Measurements from ENCODE around the gene TMEM156. TPM values are rescaled to one million over a fixed set of nuclear protein-coding genes. Genes with fewer than 3 reads are reported as not detected.

Gene TMEM156
- polyA plus RNA-seq, 6 donors from 2014 or later = 78.4 to 212 (median 144) TPM

- Mint-ChIP-seq H3K36me3 (peaks cover 0 to 7% of the 10 kb centered on the region in 2 donors), H3K4me3 (no peak overlapping the region), H3K9me3 (peaks cover 0 to 13% (median 7%) of the 10 kb centered on the region in 7 donors), H3K27ac (no peak overlapping the region), H3K4me1 (peaks cover 3 to 34% (median 5%) of the 10 kb centered on the region in 3 donors), H3K27me3 (peaks cover 5 to 8% (median 6%) of the 10 kb centered on the region in 3 donors)
- no peak for DNase-seq
- no peak for ATAC-seq (ENCODE audit: low read depth in 2 of 2)
These were observed 74.3 kb downstream of the TMEM156 start for GRCh38 chr4:38957893-38958292.

GRCh38 chr4:38957261-38957815, 74.9 kb downstream of the TMEM156 start:
- peak overlapping the region in 2 of 6 donors; percentile 27 to 48 for H3K27ac Mint-ChIP-seq
- no peak for DNase-seq
- peaks cover 5 to 8% (median 6%) of the 10 kb centered on the region in 3 donors for H3K27me3 Mint-ChIP-seq
- H3K4me1 Mint-ChIP-seq = peaks cover 3 to 34% (median 5%) of the 10 kb centered on the region in 3 donors
- H3K4me3 Mint-ChIP-seq = no peak overlapping the region
- H3K9me3 Mint-ChIP-seq = peaks cover 0 to 13% (median 7%) of the 10 kb centered on the region in 7 donors
- no peak for ATAC-seq (ENCODE audit: low read depth in 2 of 2)
- H3K36me3 Mint-ChIP-seq = peaks cover 0 to 7% of the 10 kb centered on the region in 2 donors

GRCh38 chr4:38955957-38956356, 76.3 kb downstream of the TMEM156 start:
- Mint-ChIP-seq H3K4me3 (peak overlapping the region in 1 of 8 donors; percentile 28), H3K4me1 (peaks cover 0 to 34% (median 5%) of the 10 kb centered on the region in 3 donors), H3K9me3 (peaks cover 0 to 5% (median 3%) of the 10 kb centered on the region in 7 donors), H3K27ac (peak overlapping the region in 1 of 6 donors; percentile 78), H3K27me3 (peaks cover 5 to 8% (median 6%) of the 10 kb centered on the region in 3 donors), H3K36me3 (no peaks in the 10 kb centered on the region)
- no peak for ATAC-seq (ENCODE audit: low read depth in 2 of 2)
- DNase-seq = no peak

- Mint-ChIP-seq H3K36me3 (no peaks in the 10 kb centered on the region), H3K27me3 (peaks cover 6 to 12% (median 8%) of the 10 kb centered on the region in 3 donors), H3K4me3 (no peak overlapping the region), H3K27ac (peak overlapping the region in 1 of 6 donors; percentile 27), H3K9me3 (peaks cover 0 to 5% (median 3%) of the 10 kb centered on the region in 7 donors), H3K4me1 (peaks cover under 1 to 34% (median 5%) of the 10 kb centered on the region in 3 donors)
- ATAC-seq (ENCODE audit: low read depth in 2 of 2) = no peak
- no peak for DNase-seq
These were observed 77.5 kb downstream of the TMEM156 start for GRCh38 chr4:38954727-38955126.

- H3K27ac Mint-ChIP-seq = no peak overlapping the region
These were observed 80.2 kb downstream of the TMEM156 start for GRCh38 chr4:38952017-38952416.

GRCh38 chr4:38951598-38951997, 80.6 kb downstream of the TMEM156 start:
- ATAC-seq (ENCODE audit: low read depth in 2 of 2) = no peak

More at GRCh38 chr4:38952017-38952416, 80.2 kb downstream of the TMEM156 start:
- no peaks in the 10 kb centered on the region for H3K36me3 Mint-ChIP-seq
- peaks cover 4 to 17% (median 5%) of the 10 kb centered on the region in 3 donors for H3K4me1 Mint-ChIP-seq
- peaks cover 0 to 5% (median 0%) of the 10 kb centered on the region in 7 donors for H3K9me3 Mint-ChIP-seq
- H3K27me3 Mint-ChIP-seq = peaks cover 8 to 12% (median 9%) of the 10 kb centered on the region in 3 donors
- ATAC-seq (ENCODE audit: low read depth in 2 of 2) = no peak
- no peak overlapping the region for H3K4me3 Mint-ChIP-seq
- DNase-seq = no peak

GRCh38 chr4:38950734-38951133, 81.5 kb downstream of the TMEM156 start:
- Mint-ChIP-seq H3K9me3 (no peaks in the 10 kb centered on the region), H3K36me3 (no peaks in the 10 kb centered on the region), H3K27me3 (peaks cover 8 to 12% (median 9%) of the 10 kb centered on the region in 3 donors), H3K4me1 (peaks cover 7 to 13% (median 9%) of the 10 kb centered on the region in 3 donors), H3K4me3 (no peak overlapping the region), H3K27ac (no peak overlapping the region)
- DNase-seq = no peak
- ATAC-seq (ENCODE audit: low read depth in 2 of 2) = no peak

More at GRCh38 chr4:38951598-38951997, 80.6 kb downstream of the TMEM156 start:
- no peak for DNase-seq
- H3K27ac Mint-ChIP-seq = no peak overlapping the region
- peaks cover 8 to 12% (median 9%) of the 10 kb centered on the region in 3 donors for H3K27me3 Mint-ChIP-seq
- peaks cover 0 to 3% (median 0%) of the 10 kb centered on the region in 7 donors for H3K9me3 Mint-ChIP-seq
- no peak overlapping the region for H3K4me3 Mint-ChIP-seq
- H3K36me3 Mint-ChIP-seq = no peaks in the 10 kb centered on the region
- H3K4me1 Mint-ChIP-seq = peaks cover 7 to 17% (median 9%) of the 10 kb centered on the region in 3 donors

GRCh38 chr4:38950159-38950558, 82.0 kb downstream of the TMEM156 start:
- Mint-ChIP-seq H3K27me3 (peaks cover 8 to 12% (median 9%) of the 10 kb centered on the region in 3 donors), H3K36me3 (no peaks in the 10 kb centered on the region), H3K4me3 (no peak overlapping the region), H3K9me3 (no peaks in the 10 kb centered on the region), H3K4me1 (peaks cover 7 to 13% (median 9%) of the 10 kb centered on the region in 3 donors), H3K27ac (peak overlapping the region in 1 of 6 donors; percentile 74)
- ATAC-seq (ENCODE audit: low read depth in 2 of 2) (no peak), DNase-seq (no peak)

- ATAC-seq (ENCODE audit: low read depth in 2 of 2) = peak; percentile 27 to 32
- peaks cover 7 to 13% (median 9%) of the 10 kb centered on the region in 3 donors for H3K4me1 Mint-ChIP-seq
- H3K9me3 Mint-ChIP-seq = no peaks in the 10 kb centered on the region
- H3K27ac Mint-ChIP-seq = peak overlapping the region in 1 of 6 donors; percentile 61
- H3K36me3 Mint-ChIP-seq = no peaks in the 10 kb centered on the region
- DNase-seq = no peak
- H3K4me3 Mint-ChIP-seq = peak overlapping the region in 1 of 8 donors; percentile 80
- peaks cover 8 to 12% (median 9%) of the 10 kb centered on the region in 3 donors for H3K27me3 Mint-ChIP-seq
These were observed 82.7 kb downstream of the TMEM156 start for GRCh38 chr4:38949411-38950051.

GRCh38 chr4:38948551-38948950, 83.7 kb downstream of the TMEM156 start:
- Mint-ChIP-seq H3K27me3 (peaks cover 3 to 8% (median 5%) of the 10 kb centered on the region in 3 donors), H3K27ac (no peak overlapping the region), H3K36me3 (no peaks in the 10 kb centered on the region), H3K4me3 (no peak overlapping the region), H3K4me1 (peaks cover 7 to 10% (median 9%) of the 10 kb centered on the region in 3 donors), H3K9me3 (no peaks in the 10 kb centered on the region)
- DNase-seq = no peak
- no peak for ATAC-seq (ENCODE audit: low read depth in 2 of 2)

- peaks cover 7 to 9% (median 9%) of the 10 kb centered on the region in 3 donors for H3K4me1 Mint-ChIP-seq
- no peak overlapping the region for H3K27ac Mint-ChIP-seq
- DNase-seq = no peak
- H3K36me3 Mint-ChIP-seq = no peaks in the 10 kb centered on the region
- peaks cover 0 to 6% (median 4%) of the 10 kb centered on the region in 3 donors for H3K27me3 Mint-ChIP-seq
- no peaks in the 10 kb centered on the region for H3K9me3 Mint-ChIP-seq
- peak in 1 of 2 donors; percentile 28 for ATAC-seq (ENCODE audit: low read depth in 2 of 2)
- H3K4me3 Mint-ChIP-seq = no peak overlapping the region
These were observed 85.3 kb downstream of the TMEM156 start for GRCh38 chr4:38946919-38947318.

GRCh38 chr4:38944440-38944839, 87.8 kb downstream of the TMEM156 start:
- ATAC-seq (ENCODE audit: low read depth in 2 of 2) = no peak
- Mint-ChIP-seq H3K4me1 (peaks cover 5 to 11% (median 5%) of the 10 kb centered on the region in 3 donors), H3K27ac (no peak overlapping the region), H3K27me3 (no peaks in the 10 kb centered on the region), H3K9me3 (no peaks in the 10 kb centered on the region), H3K4me3 (no peak overlapping the region), H3K36me3 (no peaks in the 10 kb centered on the region)
- no peak for DNase-seq

GRCh38 chr4:38943343-38943742, 88.9 kb downstream of the TMEM156 start:
- no peak overlapping the region for H3K27ac Mint-ChIP-seq

More at GRCh38 chr4:38943343-38943742, 88.9 kb downstream of the TMEM156 start:
- Mint-ChIP-seq H3K4me1 (peaks cover 5 to 11% (median 5%) of the 10 kb centered on the region in 3 donors), H3K4me3 (no peak overlapping the region), H3K27me3 (no peaks in the 10 kb centered on the region), H3K36me3 (no peaks in the 10 kb centered on the region), H3K9me3 (no peaks in the 10 kb centered on the region)
- DNase-seq (no peak), ATAC-seq (ENCODE audit: low read depth in 2 of 2) (no peak)
